ENCODE results near the gene C12orf76.
"Not testable (repeated sequence)": the region's sequence is repeated elsewhere in the genome, so short reads cannot be mapped to it uniquely, and the experiment has no call there.

C12orf76 gene

GRCh38 chr12:110062241-110062640 is 13.9 kb upstream of the C12orf76 start:
- no peak for TF ChIP-seq EZH2phosphoT487 (IDR thresholded peaks at IDR 0.05; ENCODE audit: low read length)
- TF ChIP-seq EZH2 (optimal IDR thresholded peaks at IDR 0.05; ENCODE audit: low read depth, low read length), result no peak
- no peak for TF ChIP-seq CTCF (IDR thresholded peaks at IDR 0.05; ENCODE audit: low read length)
- DNase-seq, result no peak

GRCh38 chr12:110059651-110060000 is 11.3 kb upstream of the C12orf76 start:
- Histone ChIP-seq H3K4me1 (ENCODE audit: low read length) (no peaks in the 10 kb centered on the region; the same call in 1 of the 2 replicates), H3K9ac (ENCODE audit: low read length) (no peak overlapping the region), H2AFZ (ENCODE audit: low read length) (no peak overlapping the region), H3K4me2 (ENCODE audit: low read depth, low read length) (no peak overlapping the region), H3K27ac (ENCODE audit: low read length) (no peak overlapping the region), H3F3A (ENCODE audit: insufficient read depth, low read length) (no peaks in the 10 kb centered on the region), H3K9me3 (replicated peaks; ENCODE audit: insufficient read depth, low read length) (no peaks in the 10 kb centered on the region), H3K36me3 (replicated peaks; ENCODE audit: insufficient read depth, low read length) (no peaks in the 10 kb centered on the region), H3K4me3 (ENCODE audit: low read length) (no peak overlapping the region), H4K20me1 (ENCODE audit: insufficient read depth, low read length) (no peaks in the 10 kb centered on the region), H3K9me2 (replicated peaks; ENCODE audit: insufficient read depth, low read length) (no peaks in the 10 kb centered on the region), H3K79me2 (ENCODE audit: low read length) (no peaks in the 10 kb centered on the region), H3K27me3 (replicated peaks; ENCODE audit: insufficient read depth, low read length) (no peaks in the 10 kb centered on the region)
- TF ChIP-seq EZH2phosphoT487 (IDR thresholded peaks at IDR 0.05; ENCODE audit: low read length) (no peak), EZH2 (optimal IDR thresholded peaks at IDR 0.05; ENCODE audit: low read depth, low read length) (no peak), CTCF (IDR thresholded peaks at IDR 0.05; ENCODE audit: low read length) (no peak)
- DNase-seq, result no peak

More at GRCh38 chr12:110062241-110062640, 13.9 kb upstream of the C12orf76 start:
- H3K27me3 ChIP-seq (replicated peaks; ENCODE audit: insufficient read depth, low read length), result no peaks in the 10 kb centered on the region
- no peaks in the 10 kb centered on the region for H3F3A ChIP-seq (ENCODE audit: insufficient read depth, low read length)
- H3K4me1 ChIP-seq (ENCODE audit: low read length), result no peaks in the 10 kb centered on the region
- H2AFZ ChIP-seq (ENCODE audit: low read length), result no peak overlapping the region
- H4K20me1 ChIP-seq (ENCODE audit: insufficient read depth, low read length), result no peaks in the 10 kb centered on the region
- H3K27ac ChIP-seq (ENCODE audit: low read length), result no peak overlapping the region
- H3K79me2 ChIP-seq (ENCODE audit: low read length), result no peaks in the 10 kb centered on the region
- no peak overlapping the region for H3K4me3 ChIP-seq (ENCODE audit: low read length)
- H3K36me3 ChIP-seq (replicated peaks; ENCODE audit: insufficient read depth, low read length), result no peaks in the 10 kb centered on the region
- no peak overlapping the region for H3K9ac ChIP-seq (ENCODE audit: low read length)
- H3K9me3 ChIP-seq (replicated peaks; ENCODE audit: insufficient read depth, low read length), result no peaks in the 10 kb centered on the region
- H3K9me2 ChIP-seq (replicated peaks; ENCODE audit: insufficient read depth, low read length), result no peaks in the 10 kb centered on the region
- H3K4me2 ChIP-seq (ENCODE audit: low read depth, low read length), result no peak overlapping the region

- Histone ChIP-seq H3K9me2 (replicated peaks; ENCODE audit: insufficient read depth, low read length) (no peaks in the 10 kb centered on the region), H3K4me2 (ENCODE audit: low read depth, low read length) (no peak overlapping the region), H2AFZ (ENCODE audit: low read length) (no peak overlapping the region), H3K9me3 (replicated peaks; ENCODE audit: insufficient read depth, low read length) (no peaks in the 10 kb centered on the region), H3K4me1 (ENCODE audit: low read length) (no peaks in the 10 kb centered on the region; the same call in 1 of the 2 replicates), H3F3A (ENCODE audit: insufficient read depth, low read length) (no peaks in the 10 kb centered on the region), H3K4me3 (ENCODE audit: low read length) (no peak overlapping the region), H3K27me3 (replicated peaks; ENCODE audit: insufficient read depth, low read length) (no peaks in the 10 kb centered on the region), H3K79me2 (ENCODE audit: low read length) (no peaks in the 10 kb centered on the region), H3K27ac (ENCODE audit: low read length) (no peak overlapping the region), H4K20me1 (ENCODE audit: insufficient read depth, low read length) (no peaks in the 10 kb centered on the region), H3K36me3 (replicated peaks; ENCODE audit: insufficient read depth, low read length) (no peaks in the 10 kb centered on the region), H3K9ac (ENCODE audit: low read length) (no peak overlapping the region)
- DNase-seq, result no peak
- TF ChIP-seq EZH2phosphoT487 (IDR thresholded peaks at IDR 0.05; ENCODE audit: low read length), result no peak
- TF ChIP-seq EZH2 (optimal IDR thresholded peaks at IDR 0.05; ENCODE audit: low read depth, low read length), result no peak
- no peak for TF ChIP-seq CTCF (IDR thresholded peaks at IDR 0.05; ENCODE audit: low read length)
These were observed 10.7 kb upstream of the C12orf76 start for GRCh38 chr12:110058875-110059615.

GRCh38 chr12:110056643-110057042 is 8.3 kb upstream of the C12orf76 start:
- not testable (repeated sequence) for H3K27ac ChIP-seq (ENCODE audit: low read length)

GRCh38 chr12:110055375-110056352 is 7.3 kb upstream of the C12orf76 start:
- not testable (repeated sequence) for H4K20me1 ChIP-seq (ENCODE audit: insufficient read depth, low read length); H3K36me3 ChIP-seq (replicated peaks; ENCODE audit: insufficient read depth, low read length); DNase-seq; H2AFZ ChIP-seq (ENCODE audit: low read length); H3K27ac ChIP-seq (ENCODE audit: low read length); H3K79me2 ChIP-seq (ENCODE audit: low read length); H3K9me2 ChIP-seq (replicated peaks; ENCODE audit: insufficient read depth, low read length); H3K9ac ChIP-seq (ENCODE audit: low read length); H3K4me3 ChIP-seq (ENCODE audit: low read length); H3K4me2 ChIP-seq (ENCODE audit: low read depth, low read length); H3K27me3 ChIP-seq (replicated peaks; ENCODE audit: insufficient read depth, low read length); H3F3A ChIP-seq (ENCODE audit: insufficient read depth, low read length); H3K9me3 ChIP-seq (replicated peaks; ENCODE audit: insufficient read depth, low read length); H3K4me1 ChIP-seq (ENCODE audit: low read length)

More at GRCh38 chr12:110056643-110057042, 8.3 kb upstream of the C12orf76 start:
- not testable (repeated sequence) for H3K27me3 ChIP-seq (replicated peaks; ENCODE audit: insufficient read depth, low read length); H3K4me2 ChIP-seq (ENCODE audit: low read depth, low read length); H3K36me3 ChIP-seq (replicated peaks; ENCODE audit: insufficient read depth, low read length); H3K9me3 ChIP-seq (replicated peaks; ENCODE audit: insufficient read depth, low read length); DNase-seq; H3F3A ChIP-seq (ENCODE audit: insufficient read depth, low read length); H3K4me1 ChIP-seq (ENCODE audit: low read length); H2AFZ ChIP-seq (ENCODE audit: low read length); H3K9me2 ChIP-seq (replicated peaks; ENCODE audit: insufficient read depth, low read length); H3K9ac ChIP-seq (ENCODE audit: low read length); H3K79me2 ChIP-seq (ENCODE audit: low read length); H3K4me3 ChIP-seq (ENCODE audit: low read length); H4K20me1 ChIP-seq (ENCODE audit: insufficient read depth, low read length)
